SK-N-MC (cell line): ENCODE measurements around the gene GSE1.

Source experiments
- EZH2 ChIP-seq: fragments of 200-600 bp; sonication (generic); IDR thresholded peaks from one replicate; pipeline ENCODE4 v1.6.1; 2017; ENCODE audit warnings: antibody characterized with exemption
- FOXP2 ChIP-seq: optimal IDR thresholded peaks from 2 replicates; pipeline ENCODE3; 2011; ENCODE audit warnings: mild to moderate bottlenecking, moderate library complexity; ENCODE audit not compliant: insufficient read depth; ENCODE audit errors: extremely low read length, control extremely low read depth
- POLR2AphosphoS5 ChIP-seq: IDR thresholded peaks from 2 replicates; pipeline ENCODE4 v1.6.1; 2012; ENCODE audit warnings: mild to moderate bottlenecking, low read depth, low read length, borderline replicate concordance

- TF ChIP-seq EZH2 (no peak), POLR2AphosphoS5 (no peak), FOXP2 (no peak)
These were observed 45.6 kb downstream of the GSE1 start for GRCh38 chr16:85658504-85659326.
